NCI-H1436 (cell line): ENCODE measurements around the gene NXN.

Experiments
- DNase-seq: peaks from one replicate; lab custom pipeline; 2025; lab: John Stamatoyannopoulos, UW

The NXN gene

DNA sequence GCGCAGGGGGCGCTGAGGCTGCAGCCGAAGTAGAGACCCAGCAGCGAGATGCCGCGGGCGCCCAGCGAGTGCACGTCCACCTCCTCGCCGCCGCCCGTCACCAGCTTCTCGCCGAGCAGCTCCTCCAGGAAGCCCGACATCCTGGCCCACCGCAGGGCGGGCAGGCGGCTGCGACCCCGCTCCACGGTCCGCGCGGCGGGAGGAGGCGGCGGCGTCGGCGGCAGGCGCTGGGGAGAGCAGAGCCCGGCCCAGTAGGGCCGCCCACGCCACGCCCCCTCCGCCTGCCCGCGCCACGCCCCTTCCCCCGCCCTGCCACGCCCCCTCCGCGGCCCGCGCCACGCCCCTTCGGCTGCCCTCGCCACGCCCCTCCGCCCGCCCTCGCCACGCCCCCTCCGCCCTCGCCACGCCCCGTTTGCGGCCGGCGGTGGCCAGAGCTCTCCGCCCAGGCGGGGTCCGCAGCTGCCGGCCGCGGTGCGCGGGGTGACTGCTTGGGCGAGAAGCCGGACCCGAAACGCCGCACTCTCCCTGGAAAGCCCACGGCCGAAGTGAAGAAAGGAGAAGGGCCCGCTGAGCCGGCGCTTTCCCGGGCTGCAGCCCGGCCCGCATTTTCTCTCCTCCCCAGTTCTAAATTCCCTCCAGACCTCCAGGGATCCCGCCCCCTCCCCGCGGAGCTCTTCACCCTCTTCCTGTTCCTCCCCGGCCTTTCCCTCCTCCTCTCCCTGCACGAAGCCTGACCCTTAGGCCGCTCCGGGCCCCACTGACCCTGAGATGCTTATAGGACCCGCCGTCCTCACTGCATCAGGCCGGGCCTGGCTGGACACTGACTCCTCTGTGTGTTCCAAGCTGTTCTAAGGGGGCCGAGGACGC, at the start of gene NXN:
TSS of gene NXN (minus strand) at position 238 of the 867 bp plus-strand sequence.
- peak; percentile 59 for DNase-seq

- no peak for DNase-seq
These were observed 47.5 kb upstream of the NXN start for GRCh38 chr17:1027044-1027443.

DNA sequence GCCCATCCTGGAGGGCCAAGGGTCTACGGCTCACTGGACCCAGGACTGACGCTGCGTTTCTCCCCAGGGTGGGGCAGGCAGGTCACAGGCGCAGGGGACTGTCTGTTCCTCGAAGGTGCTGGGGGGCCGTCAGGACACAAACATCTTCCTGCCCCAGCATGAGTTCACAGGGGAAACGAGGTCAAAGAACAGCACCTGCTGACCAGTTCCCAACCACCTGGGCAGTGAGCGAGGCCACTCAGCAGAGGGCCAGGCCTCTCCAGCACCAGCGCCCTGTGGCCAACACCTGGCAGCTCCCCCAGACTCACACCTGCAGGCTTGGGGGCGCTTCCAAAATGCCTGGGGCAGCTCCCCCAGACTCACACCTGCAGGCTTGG, 47.0 kb upstream of the NXN start:
- DNase-seq: no peak

GRCh38 chr17:1025733-1026598, 46.4 kb upstream of the NXN start:
- no peak for DNase-seq

DNA sequence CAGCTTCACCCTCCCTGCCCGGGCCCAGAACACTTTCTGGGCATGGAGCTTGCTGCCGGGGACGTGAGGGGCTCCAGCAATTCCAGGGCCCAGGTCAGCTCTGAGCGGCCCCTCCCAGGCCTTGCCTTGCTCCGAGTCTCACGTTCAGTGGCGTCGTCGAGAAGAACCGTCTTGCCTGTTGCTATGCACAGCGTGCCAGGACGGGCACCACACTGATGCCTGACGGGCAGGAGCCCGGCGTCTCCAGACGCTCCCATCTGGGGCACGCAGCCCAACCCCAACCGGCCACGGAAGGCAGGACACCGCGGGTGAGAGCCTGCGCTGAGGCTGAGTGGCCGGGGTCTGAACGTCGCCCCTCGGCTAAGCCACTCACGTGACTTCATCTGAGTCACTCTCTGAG, 44.5 kb upstream of the NXN start:
- no peak for DNase-seq

- DNase-seq: no peak
These were observed 42.9 kb upstream of the NXN start for GRCh38 chr17:1022278-1023024.

- DNase-seq: no peak
These were observed 41.6 kb upstream of the NXN start for GRCh38 chr17:1021147-1021546.

DNA sequence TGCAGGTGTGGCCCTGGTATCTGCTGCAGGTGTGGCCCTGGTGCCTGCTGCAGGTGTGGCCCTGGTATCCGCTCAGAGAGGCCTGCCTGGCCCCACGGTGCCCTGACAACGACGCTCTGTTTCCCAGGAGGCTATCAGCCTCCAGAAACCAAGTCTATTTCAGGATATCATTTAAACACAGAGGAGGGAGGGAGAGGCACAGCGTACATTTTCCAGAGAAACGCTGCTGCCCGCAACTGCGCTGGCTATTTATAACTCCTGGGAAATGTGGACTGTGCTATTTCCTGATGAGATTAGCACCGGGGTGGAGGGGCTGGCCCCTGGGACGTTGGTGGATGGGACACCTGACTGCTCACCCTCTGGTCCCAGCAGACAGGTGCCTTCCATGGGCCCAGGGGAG, 39.9 kb upstream of the NXN start:
- no peak for DNase-seq

DNA sequence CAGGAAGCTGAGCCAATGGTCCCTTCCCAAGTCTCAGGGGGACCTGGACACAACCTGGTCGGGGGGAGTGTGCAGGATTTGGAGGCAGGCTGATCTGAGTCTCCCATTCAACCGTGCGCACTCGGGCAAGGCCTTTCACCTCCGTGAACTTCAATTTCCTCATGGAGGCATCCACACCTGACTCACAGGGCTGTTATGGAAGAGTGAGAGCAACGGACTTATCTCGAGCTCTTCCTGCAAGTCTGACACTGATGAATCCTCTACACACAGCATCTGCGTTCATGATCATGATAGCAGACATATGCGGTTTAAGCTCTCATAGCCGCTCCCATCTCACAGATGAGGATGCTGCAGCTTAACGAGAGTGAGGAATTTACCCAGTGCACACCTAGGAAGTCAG, 39.0 kb upstream of the NXN start:
- DNase-seq: no peak

DNA sequence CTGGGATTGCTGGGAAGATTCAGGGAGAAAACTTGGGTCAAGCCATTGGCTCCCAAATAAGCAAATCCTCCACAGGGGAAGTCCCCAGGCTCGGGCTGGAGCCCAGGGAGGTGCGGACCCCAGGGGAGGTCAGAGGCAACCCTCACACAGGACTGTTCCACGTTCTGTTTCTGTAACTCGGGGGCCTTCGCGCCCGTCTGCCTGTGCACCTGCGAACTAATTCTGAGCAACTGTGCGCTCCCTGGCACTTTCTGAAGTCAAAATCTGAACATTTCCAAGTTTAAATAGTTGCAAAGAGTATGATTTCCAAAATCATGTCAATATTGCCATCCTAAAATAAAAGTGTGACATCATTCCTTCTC, 34.1 kb upstream of the NXN start:
- no peak for DNase-seq

DNA sequence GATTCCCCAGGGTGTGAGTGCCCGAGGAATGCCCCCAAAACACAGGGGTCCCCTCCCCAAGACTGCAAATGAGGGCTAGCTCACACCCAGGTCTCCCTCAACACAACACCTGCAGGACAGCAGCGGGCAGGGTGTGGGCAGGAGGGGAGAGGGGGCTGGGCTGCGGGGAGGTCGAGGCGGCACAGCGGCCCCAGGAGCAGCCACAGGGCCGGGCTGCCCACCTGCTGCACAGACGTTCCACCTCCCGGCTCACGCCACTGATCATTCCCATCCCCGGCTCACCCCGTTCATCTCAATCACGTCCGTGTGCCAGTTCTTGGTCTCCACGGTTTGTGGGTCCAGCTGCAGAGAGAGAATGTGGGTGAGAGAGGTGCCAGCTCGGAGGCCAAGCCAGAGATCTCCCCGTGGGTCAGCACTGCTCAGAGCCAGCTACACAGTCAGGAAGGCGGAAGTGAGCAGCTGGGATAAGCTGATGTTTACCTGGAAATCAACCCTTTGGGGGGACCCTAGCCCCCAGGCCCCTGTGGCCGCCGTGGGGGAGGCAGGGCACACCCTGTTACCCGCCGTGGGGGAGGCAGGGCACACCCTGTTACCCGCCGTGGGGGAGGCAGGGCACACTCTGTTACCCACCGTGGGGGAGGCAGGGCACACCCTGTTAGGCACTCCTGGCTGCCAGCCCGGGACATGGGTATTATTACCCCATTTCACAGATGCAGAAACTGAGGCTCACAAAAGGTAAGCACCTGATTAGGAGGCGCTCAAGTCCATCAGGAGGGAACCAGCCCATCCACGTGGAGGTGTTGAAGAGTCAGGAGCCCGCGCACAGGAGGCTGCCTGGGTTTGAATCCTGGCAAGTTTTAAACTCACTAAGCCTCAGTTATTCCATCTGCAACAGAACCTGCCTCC, 33.5 kb upstream of the NXN start:
- DNase-seq: no peak

GRCh38 chr17:1011760-1012735, 32.5 kb upstream of the NXN start:
- no peak for DNase-seq

GRCh38 chr17:1011138-1011537, 31.6 kb upstream of the NXN start:
- no peak for DNase-seq

DNA sequence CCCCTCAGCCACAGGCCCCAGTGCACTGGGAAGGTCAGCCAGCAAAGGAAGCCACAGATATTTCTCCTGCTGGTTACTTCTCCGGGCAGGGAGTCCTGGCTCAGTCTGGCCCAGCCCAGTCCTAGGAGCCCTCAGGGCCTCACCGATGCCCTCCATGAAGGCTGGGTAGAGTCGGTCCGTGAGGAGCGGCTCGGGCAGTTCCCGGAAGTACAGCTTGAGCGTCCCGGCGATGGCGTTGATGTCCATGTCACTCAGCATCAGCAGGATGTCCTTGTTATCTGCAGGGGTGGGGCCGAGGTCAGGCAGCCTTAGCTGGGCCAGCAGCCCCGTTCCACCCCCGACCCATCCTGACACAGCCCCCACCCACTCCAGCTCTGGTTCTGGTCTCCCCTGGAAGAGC, 31.0 kb upstream of the NXN start:
- no peak for DNase-seq

DNA sequence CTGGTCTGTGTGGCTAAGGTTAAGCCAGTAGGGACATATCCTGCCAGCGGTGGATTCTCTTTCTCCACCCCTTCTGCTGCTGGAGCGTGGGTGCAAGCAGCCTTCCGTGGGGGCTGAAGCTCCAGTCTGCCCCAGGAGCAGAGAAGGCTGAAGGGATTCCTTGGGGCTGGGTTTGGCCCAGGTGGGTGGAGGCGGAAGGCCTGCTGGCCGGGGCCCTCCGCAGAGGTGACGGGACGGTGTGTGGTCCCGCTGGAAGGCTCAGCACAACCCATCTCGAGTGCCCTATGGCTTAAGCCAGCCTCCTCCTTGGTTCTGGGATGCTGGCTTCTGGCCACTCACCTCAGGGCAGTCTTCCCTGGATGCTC, 30.5 kb upstream of the NXN start:
- no peak for DNase-seq

DNA sequence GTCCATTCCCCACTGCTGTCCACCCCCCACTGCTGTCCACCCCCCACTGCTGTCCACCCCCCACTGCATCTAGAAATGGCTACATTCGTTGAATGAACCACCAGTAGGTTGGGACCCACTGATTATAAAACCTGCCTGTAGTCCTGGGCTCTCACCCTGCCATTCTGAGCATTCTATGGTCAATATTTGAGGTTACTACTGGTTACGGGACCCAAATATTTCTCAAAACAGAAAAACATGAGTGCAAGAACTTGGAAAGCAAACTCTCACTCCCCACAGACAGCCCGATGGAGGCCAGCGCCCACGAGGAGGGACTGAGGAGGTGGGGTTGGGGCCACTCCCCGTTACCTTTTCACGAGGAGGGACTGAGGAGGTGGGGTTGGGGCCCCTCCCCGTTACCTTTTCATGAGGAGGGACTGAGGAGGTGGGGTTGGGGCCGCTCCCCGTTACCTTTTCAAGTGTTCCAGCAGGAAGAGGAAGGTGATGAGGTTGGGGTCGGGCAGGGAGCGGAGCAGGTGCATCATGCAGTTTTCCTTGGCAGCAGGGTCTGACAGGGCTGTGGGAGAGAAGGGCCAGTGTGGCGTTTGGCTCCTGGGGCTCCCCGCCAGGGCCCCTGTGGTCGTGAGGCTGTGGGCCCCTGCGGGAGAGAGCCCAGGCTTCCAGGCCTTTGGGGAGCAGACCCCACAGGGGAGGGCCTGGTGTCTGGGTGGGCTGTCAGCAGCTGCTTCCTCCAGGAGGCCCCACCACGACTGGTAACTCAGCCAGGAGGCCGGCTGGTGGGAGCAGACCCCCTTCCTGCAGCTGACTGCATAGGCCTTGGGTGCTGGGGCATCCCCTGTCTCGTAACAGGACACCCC, 29.9 kb upstream of the NXN start:
- DNase-seq: no peak

GRCh38 chr17:1008008-1008761, 28.6 kb upstream of the NXN start:
- no peak for DNase-seq

DNA sequence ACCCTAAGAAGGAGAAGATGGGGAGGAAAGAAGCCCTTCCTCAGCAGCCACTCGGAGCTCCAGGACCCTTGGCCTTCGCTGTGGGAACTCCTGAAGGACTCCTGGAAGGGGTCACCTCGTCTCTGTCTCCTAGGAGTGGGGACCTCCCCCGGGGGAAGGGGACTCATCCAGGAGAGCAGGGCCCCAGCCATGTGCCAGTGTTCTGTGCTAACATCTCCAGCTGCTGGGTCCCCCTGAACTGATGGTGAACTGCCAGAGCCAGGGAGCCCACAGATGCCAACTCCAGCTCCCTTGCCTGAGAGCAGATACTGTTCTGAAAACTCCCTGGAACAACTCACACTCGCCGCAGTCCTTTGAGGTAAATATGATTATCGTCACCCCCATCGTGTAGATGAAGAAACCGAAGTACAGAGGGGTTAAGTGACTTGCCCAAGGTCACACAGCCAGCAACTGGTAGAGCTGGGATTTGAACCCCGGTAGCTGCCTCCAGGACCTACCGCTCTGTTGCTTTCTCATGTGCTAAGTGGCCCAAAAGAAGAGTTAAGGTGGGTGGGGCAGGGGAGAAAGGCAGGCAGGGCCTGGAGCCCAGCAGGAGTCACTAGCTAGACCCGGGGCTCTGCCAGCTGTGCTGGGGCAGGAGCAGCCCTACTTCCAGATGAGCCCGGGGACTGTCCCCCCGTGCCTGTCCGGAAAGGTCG, 27.9 kb upstream of the NXN start:
- DNase-seq: no peak
